NCI-H1092 (cell line): ENCODE results near the gene RECQL5.

Experiments used
- DNase-seq: peaks from one replicate; lab custom pipeline; 2025; lab: John Stamatoyannopoulos, UW

Gene RECQL5

DNA sequence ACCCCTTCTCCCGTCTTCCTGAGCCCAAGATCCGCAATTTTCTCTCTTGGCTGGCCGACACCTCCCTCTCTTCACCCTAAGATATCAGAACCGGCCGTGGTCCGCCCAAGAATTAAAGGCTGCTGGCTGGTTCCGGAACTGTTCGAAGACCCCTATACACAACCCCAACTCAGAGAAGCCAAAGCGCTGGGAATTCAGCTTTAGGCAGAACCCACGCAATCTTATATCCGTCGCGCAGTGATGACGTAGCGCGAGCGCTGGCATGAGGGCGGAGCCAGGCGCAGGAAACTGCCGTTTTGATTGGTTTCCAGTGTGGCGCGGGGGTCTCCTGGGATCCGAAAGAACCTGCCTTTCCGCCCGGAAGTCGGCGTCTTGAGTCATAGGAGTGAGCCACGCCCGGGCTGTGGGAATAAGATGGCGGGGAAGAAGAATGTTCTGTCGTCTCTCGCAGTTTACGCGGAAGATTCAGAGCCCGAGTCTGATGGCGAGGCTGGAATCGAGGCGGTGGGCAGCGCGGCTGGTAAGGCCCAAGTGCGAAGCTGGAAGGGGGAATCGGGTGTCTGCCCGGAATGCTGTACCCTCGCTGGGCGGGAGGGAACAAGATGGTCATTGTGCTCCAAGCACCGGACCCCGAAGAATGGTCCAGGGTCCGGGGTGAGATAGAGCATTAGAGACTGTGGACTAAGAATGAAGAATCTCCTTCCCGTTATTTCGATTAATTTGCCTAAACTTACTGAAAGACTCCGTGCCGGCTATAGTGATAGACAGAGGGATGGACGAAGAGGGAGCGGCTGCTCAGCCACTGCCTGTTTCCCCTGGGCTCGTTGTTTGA, at the start of gene RECQL5, which contains the start of gene SAP30BP:
Gene RECQL5, minus strand, starts transcription at position 196 of the 832 bp plus-strand sequence. CDS start 597 bp downstream, outside the sequence.
Gene SAP30BP, plus strand, starts transcription at position 380 of the 832 bp plus-strand sequence. Its CDS starts 35 bp downstream, at position 415.
- DNase-seq: peak; percentile 98

DNA sequence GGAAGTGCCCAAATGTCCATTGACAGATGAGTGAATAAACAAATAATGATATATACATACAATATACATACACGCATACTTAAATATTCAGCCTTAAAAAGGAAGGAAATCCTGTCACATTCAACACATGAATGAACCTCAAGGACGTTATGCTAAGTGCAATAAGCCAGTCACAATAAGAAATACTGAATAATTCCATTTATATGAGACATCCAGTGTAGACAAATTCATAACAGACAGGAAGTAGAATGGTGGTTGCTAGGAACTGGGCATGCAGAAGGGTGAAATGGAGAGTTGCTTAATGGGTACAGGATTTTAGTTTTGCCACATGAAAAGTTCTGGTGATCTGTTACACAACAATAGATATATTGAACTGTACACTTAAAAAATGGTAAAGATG, 45.5 kb upstream of the RECQL5 start:
- DNase-seq: no peak

DNA sequence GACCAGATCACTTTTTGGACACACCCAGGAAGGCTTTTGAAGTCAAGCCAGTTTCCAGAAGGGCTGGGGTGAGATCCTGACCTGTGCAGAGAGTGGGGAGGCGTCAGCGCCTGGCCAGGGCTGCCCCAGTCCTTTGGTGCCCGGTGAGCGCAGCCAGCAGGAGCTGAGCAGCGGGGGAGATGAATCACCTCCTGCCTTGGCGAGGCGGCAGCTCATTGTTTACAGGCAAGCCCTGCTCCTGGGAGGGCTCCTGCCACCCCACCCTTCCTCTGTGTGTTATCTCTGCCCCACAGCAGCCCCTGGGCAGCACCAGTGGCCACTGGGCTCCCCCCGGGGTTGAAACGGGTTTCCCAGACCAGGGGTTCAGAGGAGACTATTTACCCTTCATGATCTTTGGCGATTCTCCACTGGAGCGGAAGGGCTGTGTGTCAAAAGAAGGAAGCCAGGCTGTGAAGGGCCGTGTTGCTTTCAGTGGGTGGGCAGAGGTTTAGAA, 40.2 kb upstream of the RECQL5 start:
- no peak for DNase-seq

DNA sequence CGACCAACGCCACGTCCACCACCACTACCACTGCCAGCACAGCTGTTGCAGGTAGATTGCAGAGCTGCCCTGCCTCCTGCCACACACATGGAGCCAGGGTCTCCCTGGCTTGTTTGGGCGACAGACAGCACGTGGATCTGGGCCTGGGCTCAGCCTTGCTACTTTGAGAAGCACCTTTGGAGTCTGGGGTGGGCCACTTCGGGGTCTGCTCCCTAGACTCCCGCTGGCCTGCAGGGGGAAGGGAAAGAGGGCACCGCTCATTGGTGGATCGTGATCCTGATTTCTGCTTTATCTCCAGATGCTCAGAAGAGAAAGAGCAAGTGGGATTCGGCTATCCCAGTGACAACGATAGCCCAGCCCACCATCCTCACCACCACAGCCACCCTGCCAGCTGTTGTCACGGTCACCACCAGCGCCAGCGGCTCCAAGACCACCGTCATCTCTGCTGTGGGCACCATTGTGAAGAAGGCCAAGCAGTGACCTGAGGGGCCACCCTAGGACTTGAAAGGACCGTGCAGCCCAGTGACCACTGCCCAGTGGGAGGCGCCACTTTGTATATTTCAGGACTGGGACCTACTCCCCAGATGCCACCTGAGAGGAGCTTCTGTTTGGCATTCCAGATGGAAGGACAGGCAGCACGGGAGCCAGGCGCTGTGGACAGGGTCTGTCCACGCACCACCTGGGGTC, 39.2 kb upstream of the RECQL5 start:
- DNase-seq: no peak

DNA sequence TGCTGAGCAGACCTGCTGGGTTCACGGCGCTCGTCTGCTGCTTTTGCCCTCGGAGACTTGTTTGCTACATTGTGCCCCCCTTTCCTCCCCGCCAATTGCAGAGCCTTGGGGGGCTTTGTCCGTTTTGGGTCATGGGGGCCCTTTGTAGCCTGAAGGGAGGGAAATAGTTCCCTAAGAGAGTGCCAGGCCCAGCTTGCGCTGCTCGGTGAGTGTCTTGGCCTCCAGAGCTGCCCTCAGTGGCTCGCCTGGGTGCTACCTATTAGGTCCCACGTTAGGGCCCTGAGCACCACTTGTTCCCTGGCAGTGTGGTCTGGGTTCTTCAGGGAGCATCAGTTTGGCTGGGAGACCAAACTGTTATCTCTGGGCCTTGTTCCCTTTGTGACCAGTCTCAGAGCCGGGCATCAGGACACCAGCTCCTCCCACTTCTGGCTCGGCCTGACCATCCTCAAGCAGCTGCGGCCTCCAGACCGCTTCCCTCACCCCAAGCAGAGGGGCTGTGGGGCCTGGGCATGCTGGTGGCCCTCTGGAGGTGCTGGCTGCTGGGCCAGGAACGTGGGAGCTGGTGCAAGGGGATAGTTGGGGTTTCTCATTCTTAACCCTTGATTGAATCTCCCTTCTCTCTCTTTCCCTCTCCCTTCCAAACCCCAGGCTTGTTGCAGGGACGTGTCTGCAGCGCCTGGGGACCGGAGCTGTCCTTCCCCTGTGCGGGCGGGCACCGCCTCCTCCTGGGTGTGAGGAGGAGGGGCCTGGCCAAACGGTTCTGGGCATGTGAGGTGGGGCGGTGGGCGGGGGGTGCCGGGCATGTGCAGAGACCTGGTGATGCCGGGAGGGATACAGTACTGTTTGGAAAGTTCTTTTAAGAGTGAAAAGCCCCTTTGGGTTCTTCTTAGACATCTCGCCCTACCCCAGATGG, 38.3 kb upstream of the RECQL5 start:
- DNase-seq: no peak

DNA sequence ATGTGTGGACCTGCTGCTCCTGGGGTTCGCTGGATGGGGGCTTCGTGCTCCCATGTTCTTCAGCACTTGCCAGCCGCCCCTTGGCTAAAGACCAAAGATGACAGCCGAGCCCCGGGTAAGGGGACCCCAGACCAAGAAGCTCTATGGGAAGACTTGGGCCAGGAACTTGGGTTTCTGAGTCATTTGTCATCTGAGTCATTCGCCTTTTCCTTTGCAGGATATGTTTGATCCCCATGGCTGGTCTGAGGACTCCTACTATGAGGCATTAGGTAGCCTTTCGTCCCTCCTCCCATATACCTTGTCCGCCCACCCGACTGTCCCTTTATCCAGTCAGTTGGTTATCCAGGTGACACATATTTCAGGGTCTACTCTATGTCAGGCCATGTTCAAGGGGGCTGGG, 36.6 kb upstream of the RECQL5 start:
- no peak for DNase-seq

DNA sequence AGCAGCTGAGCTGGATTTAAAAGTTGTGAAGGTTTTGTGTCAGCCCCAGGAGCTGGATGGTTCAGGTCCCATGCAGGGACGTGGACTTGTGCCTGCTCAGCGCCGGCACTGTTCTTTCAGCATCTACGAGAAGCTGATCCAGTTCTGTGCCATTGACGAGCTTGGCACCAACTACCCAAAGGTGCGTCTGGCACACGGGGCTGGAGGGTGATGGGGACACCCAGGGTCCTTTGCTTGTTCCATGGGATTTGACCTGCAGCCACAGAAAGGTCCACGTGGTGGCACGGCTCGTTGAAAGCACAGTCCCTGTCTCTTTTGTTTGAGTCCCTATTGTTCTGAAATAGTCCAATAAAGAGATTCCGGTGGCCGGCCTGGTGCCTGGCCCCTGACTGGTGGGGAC, 36.2 kb upstream of the RECQL5 start:
- DNase-seq: no peak

DNA sequence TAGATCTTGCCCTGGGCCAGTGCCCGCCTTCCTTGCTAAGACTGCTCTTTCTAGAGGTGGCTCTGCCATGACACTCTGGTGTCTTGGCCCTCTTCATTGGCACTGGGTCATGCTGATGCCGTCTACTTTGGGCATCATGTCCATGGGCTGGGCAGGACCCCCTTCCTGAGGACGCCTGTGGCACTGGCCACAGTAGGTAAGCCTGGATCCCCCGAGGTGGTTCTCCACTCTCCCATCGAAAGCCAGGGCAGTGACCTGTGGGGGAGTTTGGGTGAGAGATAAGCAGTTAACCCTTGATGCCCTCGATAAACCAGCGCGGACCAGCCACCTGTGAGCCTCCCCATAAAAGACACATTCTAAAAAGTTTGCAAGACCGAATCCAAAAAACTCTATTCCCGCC, 34.3 kb upstream of the RECQL5 start:
- DNase-seq: no peak

DNA sequence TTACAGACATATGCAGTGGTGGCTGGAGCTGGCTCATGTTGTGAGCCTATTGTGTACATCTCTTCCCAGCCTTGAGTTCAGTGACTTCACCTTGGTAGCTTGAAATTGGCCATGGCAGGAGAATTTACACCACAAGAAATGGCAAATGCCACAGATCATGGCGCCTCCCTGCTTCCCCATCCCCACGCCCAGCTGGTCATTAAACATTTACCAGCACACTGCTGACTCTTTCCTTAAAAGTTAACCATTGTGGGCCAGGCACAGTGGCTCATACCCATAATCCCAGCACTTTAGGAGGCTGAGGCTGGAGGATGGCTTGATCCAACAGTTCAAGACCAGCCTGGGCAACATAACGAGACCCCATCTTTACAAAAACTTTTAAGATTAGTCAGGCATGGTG, 31.7 kb upstream of the RECQL5 start:
- no peak for DNase-seq

DNA sequence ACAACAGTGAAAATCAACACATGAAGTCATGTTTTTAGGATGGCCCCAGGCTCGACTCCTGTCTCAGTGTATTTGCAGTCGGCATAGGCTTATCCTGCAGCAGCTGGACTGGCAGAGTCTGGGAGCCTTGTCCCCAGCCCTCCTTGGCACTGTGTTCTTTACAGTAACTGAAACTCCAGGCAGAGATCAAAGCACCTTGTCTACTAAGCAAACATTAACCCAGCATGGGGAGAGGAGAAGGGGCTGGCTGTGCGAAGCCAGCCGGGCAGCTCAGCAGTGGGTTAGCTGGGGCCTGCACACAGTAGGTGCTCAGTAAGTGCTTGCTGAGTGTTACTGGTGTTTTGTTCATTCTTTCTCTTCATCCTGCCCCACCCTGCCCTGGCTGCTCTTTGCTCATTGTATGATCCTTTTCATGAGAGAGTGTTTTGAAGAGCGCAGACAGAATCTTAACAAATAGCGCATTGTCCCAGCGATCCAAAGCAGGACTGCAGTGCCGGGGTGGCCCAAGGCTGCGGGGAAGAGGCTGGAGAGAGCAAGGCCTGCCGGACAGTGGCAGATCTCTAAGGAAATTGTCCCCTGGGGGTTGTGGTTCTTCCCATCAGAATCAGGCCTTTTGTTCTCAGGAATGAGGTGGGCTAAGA, 30.8 kb upstream of the RECQL5 start:
- no peak for DNase-seq

DNA sequence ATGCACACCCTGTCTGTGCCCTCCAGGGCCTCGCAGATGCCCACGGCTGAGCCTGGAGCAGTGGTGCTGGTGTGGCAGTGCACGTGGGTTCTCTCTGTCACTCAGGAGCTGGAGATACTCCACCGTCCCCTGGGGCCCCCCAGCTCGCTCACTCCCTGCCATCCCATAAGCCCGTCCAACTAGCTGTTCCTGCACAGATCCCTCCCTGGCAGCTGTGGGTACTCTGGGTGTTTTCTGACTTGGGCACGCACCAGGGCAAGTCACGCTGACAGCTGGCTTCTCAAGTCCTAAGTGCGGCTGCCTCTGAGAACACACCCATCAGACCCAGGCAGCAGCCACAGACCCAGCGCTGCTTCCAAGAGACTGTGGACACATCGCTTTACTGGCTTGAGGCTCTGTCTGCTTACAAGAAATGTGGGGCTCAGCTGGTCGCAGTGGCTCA, 28.9 kb upstream of the RECQL5 start:
- DNase-seq: no peak

DNA sequence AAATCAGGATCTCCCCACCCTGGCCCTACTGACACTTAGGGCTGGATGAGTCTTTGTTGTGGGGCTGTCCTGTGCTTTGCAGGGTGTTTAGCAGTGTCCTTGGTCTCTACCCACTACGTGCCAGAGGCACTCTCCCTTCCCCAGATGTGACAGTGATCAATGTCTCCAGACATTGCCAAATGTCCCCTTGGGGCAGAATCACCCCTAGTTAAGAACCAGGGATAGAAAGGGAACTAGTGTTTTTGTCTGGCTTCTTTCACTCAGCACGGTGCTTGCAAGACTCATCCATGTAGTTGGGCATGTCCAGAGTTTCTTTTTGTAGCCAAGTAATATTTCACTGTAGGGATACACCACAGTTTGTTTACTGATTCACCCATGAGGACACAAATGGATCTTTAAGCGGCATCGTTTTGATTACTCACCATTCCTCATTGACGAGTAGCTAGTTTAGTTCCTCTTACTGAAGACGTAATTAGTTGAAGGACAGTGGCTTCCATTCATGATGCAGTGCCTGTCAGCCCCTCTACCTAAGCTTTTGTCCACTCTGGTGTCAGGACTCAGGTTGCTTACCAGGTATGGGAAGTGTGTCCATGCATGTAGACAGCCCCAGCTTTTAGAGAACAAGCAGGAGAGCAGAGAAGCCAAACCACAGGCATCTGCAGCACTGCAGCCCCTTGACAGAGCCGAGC, 28.3 kb upstream of the RECQL5 start:
- no peak for DNase-seq

DNA sequence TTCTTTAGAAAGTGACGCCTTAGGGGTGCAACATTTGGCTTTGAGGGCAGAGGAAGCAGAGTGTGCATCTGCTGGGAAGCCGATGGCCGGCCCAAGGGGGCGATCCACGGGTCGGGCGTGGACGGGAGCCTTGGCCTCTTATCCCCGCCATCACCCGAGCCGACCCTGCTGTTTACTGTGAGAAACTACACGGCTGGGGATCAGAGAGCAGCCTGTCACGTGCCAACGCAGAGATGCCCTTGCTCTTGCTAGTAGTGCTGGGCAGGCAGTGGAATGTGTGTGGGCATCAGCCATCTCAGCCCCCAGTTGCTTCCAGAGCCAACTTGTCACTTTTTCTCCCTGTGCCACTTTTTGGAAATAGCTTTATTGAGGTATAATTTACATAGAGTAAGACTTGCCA, 27.6 kb upstream of the RECQL5 start:
- DNase-seq: no peak

DNA sequence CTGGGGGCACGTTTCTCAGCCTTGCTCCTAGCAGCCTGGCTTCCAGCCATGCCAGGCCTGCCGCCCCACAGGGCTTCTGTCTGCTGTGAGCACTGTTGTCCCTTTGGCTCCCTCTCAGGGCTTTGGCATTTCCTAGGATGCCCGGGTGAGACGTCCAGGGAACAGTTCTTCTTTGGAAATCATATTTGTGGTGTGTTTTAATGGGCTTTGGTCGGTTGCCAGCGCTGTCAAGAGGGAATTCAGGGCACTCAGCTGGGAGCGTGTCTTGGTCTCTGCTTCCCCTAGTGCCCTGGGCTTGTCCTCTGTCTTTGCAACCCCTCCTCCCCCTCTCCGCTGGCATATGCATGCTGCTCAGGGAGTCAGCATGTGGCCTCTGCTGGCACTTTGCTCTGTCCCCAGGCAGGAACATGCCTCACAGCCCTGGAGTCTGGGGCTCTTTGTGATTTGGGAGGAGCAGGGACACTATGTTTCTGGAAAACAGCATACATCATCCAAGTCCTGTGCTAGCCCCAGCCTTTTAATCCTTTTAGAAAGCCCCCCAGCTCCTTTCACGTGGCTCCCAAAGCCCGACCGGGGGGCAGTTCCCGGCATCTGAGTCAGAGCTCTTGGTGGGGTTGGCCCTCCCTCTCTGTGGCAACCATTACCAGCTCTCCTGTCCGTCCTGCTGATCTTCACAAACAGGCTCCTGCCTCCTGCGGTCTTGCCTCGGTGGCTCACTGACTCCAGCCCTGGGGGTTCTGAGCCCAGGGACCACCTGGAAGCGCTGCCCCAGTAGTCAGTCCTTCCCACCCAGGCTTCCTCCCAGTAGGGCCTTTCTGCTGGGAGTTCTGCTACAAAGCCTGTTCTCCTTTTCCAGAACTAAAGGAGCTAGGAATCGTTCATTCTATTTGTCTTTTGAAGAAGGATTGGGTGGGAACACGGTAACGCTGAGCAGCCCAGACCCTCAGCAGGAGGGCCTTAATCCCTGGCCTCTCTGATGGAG, 26.8 kb upstream of the RECQL5 start:
- DNase-seq: peak; percentile 8

DNA sequence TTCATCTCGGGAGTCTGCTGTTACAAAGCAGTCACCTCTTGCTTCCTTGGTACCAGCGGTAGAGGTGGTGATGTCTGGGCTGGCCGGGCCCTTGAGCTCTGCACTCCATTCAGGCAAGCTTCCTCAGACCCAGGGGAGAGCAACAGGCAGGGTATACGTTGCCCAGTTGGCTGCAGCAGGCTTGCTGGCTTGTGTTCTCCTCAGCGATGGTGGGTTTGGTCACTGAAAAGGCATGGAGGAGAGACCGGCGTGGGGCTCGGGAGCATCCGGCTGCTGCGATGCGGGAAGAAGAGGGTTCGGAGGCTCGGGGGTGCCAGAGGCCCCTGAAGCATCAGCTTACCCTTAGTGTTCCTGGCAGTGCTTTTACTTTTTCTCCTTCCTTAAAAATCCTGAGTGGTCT, 26.0 kb upstream of the RECQL5 start:
- no peak for DNase-seq

DNA sequence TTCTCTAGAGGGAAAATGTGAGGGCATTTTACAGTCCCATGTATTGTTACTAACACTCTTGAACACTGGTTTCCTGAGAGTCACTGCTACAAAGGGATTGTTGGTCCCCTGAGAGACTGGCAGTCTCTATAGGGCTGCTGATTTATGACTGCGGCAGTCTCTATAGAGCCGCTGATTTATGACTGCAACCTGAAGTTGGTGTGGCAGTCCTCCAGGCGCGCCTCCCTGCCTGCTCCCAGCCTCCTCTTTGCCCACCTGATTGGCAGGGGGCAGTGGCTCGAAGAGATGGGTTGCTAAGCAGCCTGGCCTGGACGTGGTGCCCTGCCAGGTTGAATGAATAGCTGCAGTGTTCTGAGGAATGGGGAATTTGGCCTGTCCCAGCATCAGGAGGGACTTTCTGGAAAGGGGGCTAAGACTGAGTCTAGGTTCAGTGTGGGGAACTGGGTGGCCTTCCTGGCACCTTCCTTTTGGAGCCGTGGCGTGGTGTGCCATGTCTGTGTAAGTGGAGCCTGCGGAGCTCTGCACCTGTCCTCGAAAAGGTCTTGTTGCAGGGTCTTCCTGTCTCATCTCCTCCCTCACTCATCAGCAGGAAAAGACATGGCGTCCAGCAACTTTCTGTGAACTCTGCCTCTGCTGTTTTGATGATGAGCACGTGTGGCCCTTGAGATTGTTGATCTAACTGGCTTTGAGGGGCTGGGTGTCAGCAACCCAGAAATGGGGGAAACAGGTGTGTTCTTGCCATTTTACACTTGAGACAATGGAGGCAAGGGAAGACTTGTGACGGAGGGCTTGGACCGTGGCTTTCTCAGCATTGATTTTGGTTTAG, 25.1 kb upstream of the RECQL5 start:
- DNase-seq: no peak

DNA sequence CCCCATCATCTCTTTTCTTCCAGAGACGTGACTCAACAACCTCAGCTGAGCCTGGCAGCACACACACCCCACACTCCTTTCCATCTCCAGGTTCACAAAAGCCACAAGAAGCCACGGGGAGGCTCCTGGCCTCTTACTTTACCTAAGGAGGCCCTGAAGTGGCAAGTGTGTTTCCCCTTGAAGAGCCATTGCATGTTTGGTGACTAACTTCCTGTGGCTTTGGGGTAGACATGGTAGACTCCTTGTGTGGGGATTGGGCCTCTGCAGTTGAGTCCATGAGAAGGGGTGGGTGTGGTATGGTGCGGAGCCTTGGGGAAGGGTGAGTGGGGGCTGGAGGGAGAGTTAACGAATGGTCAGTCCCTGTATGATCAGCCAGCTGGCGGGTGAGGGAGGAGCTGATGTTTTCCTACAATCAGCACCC, 24.4 kb upstream of the RECQL5 start:
- DNase-seq: no peak

DNA sequence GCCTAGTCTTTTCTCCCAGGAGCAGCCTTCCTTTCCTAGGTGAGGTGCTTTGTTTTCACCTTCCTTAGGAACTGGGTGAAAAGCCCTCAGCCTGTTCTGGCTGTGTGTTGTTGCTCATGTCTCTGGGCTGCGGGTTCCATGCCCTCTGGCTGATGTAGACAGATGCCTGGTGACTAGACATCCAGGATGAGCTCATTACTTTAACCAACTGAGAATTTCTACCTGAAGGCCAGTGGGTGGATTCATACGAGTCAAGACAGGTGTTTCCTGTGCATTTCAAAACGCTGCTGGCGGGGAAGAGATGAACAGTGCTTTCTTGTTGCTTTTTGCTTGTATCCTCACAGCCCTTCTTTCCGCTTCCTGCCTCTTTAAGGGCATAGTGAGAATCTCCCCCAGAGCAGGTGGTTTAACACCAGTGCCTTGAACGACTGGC, 22.5 kb upstream of the RECQL5 start:
- DNase-seq: no peak
